Omental fat pad (tissue), 4 donors: ENCODE data around the gene TMEM239. TPM values are rescaled to one million over a fixed set of nuclear protein-coding genes. Genes with fewer than 3 reads are reported as not detected.

Source experiments
- ATAC-seq: fragments of 150-250 bp; one replicate; pipeline ENCODE4 v1.9.1; 2016; ENCODE audit warnings: mild to moderate bottlenecking, moderate library complexity; ENCODE audit not compliant: low FRiP score
- DNase-seq: peaks from one replicate; pipeline ENCODE4 v3.0.0-alpha.2; 2019; ENCODE audit warnings: low spot score
- CTCF ChIP-seq, 3 donors: fragments of 450-650 bp; IDR thresholded peaks; one replicate each; pipeline ENCODE4 v1.5.1; 2016 to 2017; ENCODE audit warnings: antibody characterized with exemption in 3 of 3, mild to moderate bottlenecking in 3 of 3, moderate library complexity in 2 of 3
- total RNA-seq, 4 donors: library from RNA; depleted of rRNA; stranded (reverse); fragments of >200 nt; gene quantifications; one replicate each; pipeline ENCODE4 v1.1.0, GENCODE V29; 2016

Gene TMEM239
- total RNA-seq, 4 donors from 2014 or later = not detected

GRCh38 chr20:2849529-2849928, 33.4 kb downstream of the TMEM239 start:
- DNase-seq (no peak), ATAC-seq (no peak)
- no peak for TF ChIP-seq CTCF (IDR thresholded peaks at IDR 0.05)

- no peak for DNase-seq
- ATAC-seq = no peak
- TF ChIP-seq CTCF (IDR thresholded peaks at IDR 0.05) = no peak
These were observed 34.9 kb downstream of the TMEM239 start for GRCh38 chr20:2851086-2851485.

- DNase-seq (no peak), ATAC-seq (no peak)
- TF ChIP-seq CTCF (IDR thresholded peaks at IDR 0.05) = no peak
These were observed 42.4 kb downstream of the TMEM239 start for GRCh38 chr20:2858591-2858990.

GRCh38 chr20:2859330-2860121, 43.4 kb downstream of the TMEM239 start:
- no peak for DNase-seq
- no peak for ATAC-seq
- TF ChIP-seq CTCF (IDR thresholded peaks at IDR 0.05) = no peak

GRCh38 chr20:2864626-2865025, 48.5 kb downstream of the TMEM239 start:
- no peak for DNase-seq
- ATAC-seq = no peak
- no peak for TF ChIP-seq CTCF (IDR thresholded peaks at IDR 0.05)

GRCh38 chr20:2865101-2865500, 48.9 kb downstream of the TMEM239 start:
- no peak for DNase-seq
- no peak for ATAC-seq
- no peak for TF ChIP-seq CTCF (IDR thresholded peaks at IDR 0.05)

- ATAC-seq = no peak
- no peak for TF ChIP-seq CTCF (IDR thresholded peaks at IDR 0.05)
- no peak for DNase-seq
These were observed 49.5 kb downstream of the TMEM239 start for GRCh38 chr20:2865630-2866029.
